ENCODE measurements around the gene OTC.
A peak's percentile ranks its signal among the peaks of the same experiment; 100 is the strongest.

The OTC gene

GRCh38 chrX:38357747-38358673 lies 5.6 kb downstream of the OTC start:
- DNase-seq = no peak

- DNase-seq = peak; percentile 49 to 76 (median 72)
Observed at GRCh38 chrX:38363046-38363445, 10.6 kb downstream of the OTC start.

GRCh38 chrX:38365954-38366353 lies 13.6 kb downstream of the OTC start:
- DNase-seq = peak; percentile 43 to 62 (median 53)

- DNase-seq = no peak
Observed at GRCh38 chrX:38368774-38369173, 16.4 kb downstream of the OTC start.

GRCh38 chrX:38371641-38372040 lies 19.2 kb downstream of the OTC start:
- DNase-seq = no peak

- no peak for DNase-seq
Observed at GRCh38 chrX:38374431-38374830, 22.0 kb downstream of the OTC start.

- DNase-seq = peak; percentile 28 to 37 (median 33)
Observed at GRCh38 chrX:38375891-38376290, 23.5 kb downstream of the OTC start.

- no peak for DNase-seq
Observed at GRCh38 chrX:38376747-38377146, 24.3 kb downstream of the OTC start.

GRCh38 chrX:38379088-38379487 lies 26.7 kb downstream of the OTC start:
- DNase-seq = peak; percentile 50 to 73 (median 61)

GRCh38 chrX:38382663-38383062 lies 30.3 kb downstream of the OTC start:
- no peak for DNase-seq

- DNase-seq = no peak
Observed at GRCh38 chrX:38400389-38400910, 48.0 kb downstream of the OTC start.

GRCh38 chrX:38402118-38402517 lies 49.7 kb downstream of the OTC start:
- DNase-seq = no peak

GRCh38 chrX:38403834-38404233 lies 51.4 kb downstream of the OTC start:
- no peak for DNase-seq

- no peak for DNase-seq
Observed at GRCh38 chrX:38407126-38407525, 54.7 kb downstream of the OTC start.

- DNase-seq = no peak
Observed at GRCh38 chrX:38409289-38409688, 56.9 kb downstream of the OTC start.

- peak; percentile 24 to 35 (median 29) for DNase-seq
Observed at GRCh38 chrX:38426785-38427184, 74.4 kb downstream of the OTC start.

- no peak for DNase-seq
Observed at GRCh38 chrX:38431525-38431924, 79.1 kb downstream of the OTC start.

GRCh38 chrX:38435130-38435529 lies 82.7 kb downstream of the OTC start:
- no peak for DNase-seq

GRCh38 chrX:38437093-38437492 lies 84.7 kb downstream of the OTC start:
- DNase-seq = no peak

- no peak for DNase-seq
Observed at GRCh38 chrX:38438321-38438720, 85.9 kb downstream of the OTC start.

GRCh38 chrX:38452603-38453002 lies 100.2 kb downstream of the OTC start:
- DNase-seq = peak in 1 of 3 donors; percentile 3

GRCh38 chrX:38458071-38458470 lies 105.7 kb downstream of the OTC start:
- no peak for DNase-seq

- DNase-seq = no peak
Observed at GRCh38 chrX:38462257-38462656, 109.9 kb downstream of the OTC start.

GRCh38 chrX:38465686-38466085 lies 113.3 kb downstream of the OTC start:
- DNase-seq = no peak
